ENCODE results near the gene PHLPP2.

PHLPP2 gene

DNA sequence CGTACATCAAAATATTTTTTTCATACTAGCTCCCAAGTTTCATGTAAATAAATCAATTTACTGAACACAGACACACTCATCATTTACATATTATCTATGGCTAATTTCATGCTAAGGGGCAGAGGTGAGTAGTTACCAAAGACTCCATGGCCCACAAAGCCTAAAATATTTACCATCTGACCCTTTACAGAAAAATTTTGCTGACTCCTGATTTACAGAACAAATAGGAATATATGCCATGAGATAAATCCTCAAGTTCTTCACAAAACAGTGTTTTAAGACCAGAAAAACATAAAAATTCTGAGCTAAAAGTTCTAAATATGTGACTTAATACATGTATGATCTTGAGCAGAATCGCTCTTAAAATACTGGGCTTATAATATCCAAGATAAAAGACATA is 36.6 kb upstream of the PHLPP2 start:
- H3K4me3 ChIP-seq (ENCODE audit: low read depth, low read length): no peak overlapping the region
- TF ChIP-seq, protein P1, sequence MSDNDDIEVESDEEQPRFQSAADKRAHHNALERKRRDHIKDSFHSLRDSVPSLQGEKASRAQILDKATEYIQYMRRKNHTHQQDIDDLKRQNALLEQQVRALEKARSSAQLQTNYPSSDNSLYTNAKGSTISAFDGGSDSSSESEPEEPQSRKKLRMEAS (IDR thresholded peaks at IDR 0.05; ENCODE audit: low read depth, low read length): no peak
- TF ChIP-seq POLR2A (IDR thresholded peaks at IDR 0.05; ENCODE audit: extremely low read depth, insufficient read length): no peak

DNA sequence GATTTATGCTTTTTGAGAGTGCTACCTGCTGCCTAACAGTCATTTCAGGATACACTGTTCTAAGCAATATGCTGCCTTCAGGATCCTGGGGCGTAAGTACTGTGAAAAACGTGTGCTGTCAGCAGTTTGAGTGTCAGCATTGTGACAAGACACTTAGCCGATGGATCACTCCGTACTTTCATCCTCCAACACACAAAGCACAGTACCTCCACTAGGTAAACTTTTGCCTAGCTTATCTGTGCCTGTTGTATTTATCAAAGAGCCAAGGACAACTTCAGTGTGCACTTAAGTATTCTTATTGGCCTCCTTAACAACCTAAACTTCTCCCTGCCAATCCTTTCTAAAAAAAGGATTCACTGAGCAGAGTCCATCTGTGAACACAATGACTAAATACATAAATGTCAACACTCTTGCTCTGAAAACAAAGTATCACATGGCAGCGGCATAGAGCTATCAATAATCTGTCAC is 33.8 kb upstream of the PHLPP2 start:
- H3K4me3 ChIP-seq (ENCODE audit: low read depth, low read length): no peak overlapping the region
- DNase-seq (ENCODE audit: low read depth): no peak
- TF ChIP-seq POLR2A (IDR thresholded peaks at IDR 0.05; ENCODE audit: extremely low read depth, insufficient read length): no peak
- TF ChIP-seq MYC (IDR thresholded peaks at IDR 0.05; ENCODE audit: low read depth, low read length): no peak
- TF ChIP-seq, protein P1 (IDR thresholded peaks at IDR 0.05; ENCODE audit: low read depth, low read length): no peak
- TF ChIP-seq, protein P2, sequence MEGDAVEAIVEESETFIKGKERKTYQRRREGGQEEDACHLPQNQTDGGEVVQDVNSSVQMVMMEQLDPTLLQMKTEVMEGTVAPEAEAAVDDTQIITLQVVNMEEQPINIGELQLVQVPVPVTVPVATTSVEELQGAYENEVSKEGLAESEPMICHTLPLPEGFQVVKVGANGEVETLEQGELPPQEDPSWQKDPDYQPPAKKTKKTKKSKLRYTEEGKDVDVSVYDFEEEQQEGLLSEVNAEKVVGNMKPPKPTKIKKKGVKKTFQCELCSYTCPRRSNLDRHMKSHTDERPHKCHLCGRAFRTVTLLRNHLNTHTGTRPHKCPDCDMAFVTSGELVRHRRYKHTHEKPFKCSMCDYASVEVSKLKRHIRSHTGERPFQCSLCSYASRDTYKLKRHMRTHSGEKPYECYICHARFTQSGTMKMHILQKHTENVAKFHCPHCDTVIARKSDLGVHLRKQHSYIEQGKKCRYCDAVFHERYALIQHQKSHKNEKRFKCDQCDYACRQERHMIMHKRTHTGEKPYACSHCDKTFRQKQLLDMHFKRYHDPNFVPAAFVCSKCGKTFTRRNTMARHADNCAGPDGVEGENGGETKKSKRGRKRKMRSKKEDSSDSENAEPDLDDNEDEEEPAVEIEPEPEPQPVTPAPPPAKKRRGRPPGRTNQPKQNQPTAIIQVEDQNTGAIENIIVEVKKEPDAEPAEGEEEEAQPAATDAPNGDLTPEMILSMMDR (IDR thresholded peaks at IDR 0.05; ENCODE audit: low read depth, low read length): no peak

More for the DNA sequence above, 36.6 kb upstream of the PHLPP2 start:
- no peak for DNase-seq (ENCODE audit: low read depth)

DNA sequence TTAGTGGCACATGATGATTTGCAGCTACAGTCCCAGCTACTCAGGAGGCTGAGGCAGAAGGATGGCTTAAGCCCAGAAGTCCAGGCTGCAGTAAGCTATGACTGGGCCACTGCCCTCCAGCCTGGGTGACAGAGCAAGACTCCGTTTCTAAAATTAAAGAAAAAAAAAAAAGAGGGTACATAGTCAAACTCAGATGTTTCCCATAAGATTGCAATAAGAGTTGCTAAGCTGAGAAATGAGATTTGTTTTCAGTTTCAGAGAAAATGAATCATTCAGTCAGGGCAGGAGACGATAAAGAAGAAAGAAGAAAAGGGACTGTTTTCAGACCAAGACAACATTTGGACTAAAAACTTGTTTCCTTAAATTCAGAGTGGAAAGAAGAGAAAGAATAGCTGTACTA is 30.2 kb upstream of the PHLPP2 start:
- TF ChIP-seq POLR2A (IDR thresholded peaks at IDR 0.05; ENCODE audit: extremely low read depth, insufficient read length) (no peak), MYC (IDR thresholded peaks at IDR 0.05; ENCODE audit: low read depth, low read length) (no peak)
- TF ChIP-seq, protein P1 (IDR thresholded peaks at IDR 0.05; ENCODE audit: low read depth, low read length): no peak
- TF ChIP-seq, protein P2 (IDR thresholded peaks at IDR 0.05; ENCODE audit: low read depth, low read length): no peak
- no peak overlapping the region for H3K4me3 ChIP-seq (ENCODE audit: low read depth, low read length)
- no peak for DNase-seq (ENCODE audit: low read depth)

DNA sequence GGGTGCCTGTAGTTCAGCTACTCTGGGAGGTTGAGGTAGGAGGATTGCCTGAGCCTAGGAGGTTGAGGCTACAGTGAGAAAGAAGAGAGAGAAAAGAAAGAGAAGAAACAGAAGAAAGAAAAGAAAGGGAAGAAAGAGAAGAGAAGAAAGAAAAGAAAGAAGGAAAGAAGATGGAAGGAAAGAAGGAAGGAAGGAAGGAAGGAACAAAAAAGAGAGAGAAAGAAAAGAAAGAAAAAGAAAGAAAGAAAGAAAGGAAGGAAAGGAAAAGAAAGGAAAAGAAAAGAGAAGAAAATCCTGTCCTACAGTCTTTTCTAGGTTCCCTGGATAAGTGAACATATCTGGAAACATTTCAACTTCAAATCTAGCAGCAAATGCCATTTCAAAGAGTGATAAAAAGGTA is 29.6 kb upstream of the PHLPP2 start:
- no peak for DNase-seq (ENCODE audit: low read depth)
- TF ChIP-seq, protein P1 (IDR thresholded peaks at IDR 0.05; ENCODE audit: low read depth, low read length): no peak
- no peak overlapping the region for H3K4me3 ChIP-seq (ENCODE audit: low read depth, low read length)

DNA sequence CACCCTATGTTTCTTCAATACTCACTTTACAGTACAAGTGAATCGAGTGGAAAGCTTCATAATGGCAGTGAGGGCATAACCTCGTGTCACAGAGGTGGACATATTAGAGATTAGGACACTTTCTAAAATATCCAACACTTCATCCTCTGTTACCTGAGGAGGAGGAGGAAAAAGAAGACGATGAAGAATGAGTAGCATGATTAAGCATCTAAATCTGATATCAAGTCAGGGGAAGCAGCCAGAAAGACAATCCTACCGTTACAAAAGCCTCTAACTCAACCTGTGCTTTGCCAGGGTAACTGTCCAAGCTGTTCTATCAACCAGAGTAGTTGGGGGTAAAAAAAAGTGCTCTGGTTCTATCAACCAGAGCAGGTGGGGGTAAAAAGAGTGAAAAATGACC is 23.7 kb upstream of the PHLPP2 start:
- TF ChIP-seq MYC (IDR thresholded peaks at IDR 0.05; ENCODE audit: low read depth, low read length) (no peak), POLR2A (IDR thresholded peaks at IDR 0.05; ENCODE audit: extremely low read depth, insufficient read length) (no peak)
- TF ChIP-seq, protein P2 (IDR thresholded peaks at IDR 0.05; ENCODE audit: low read depth, low read length): no peak
- TF ChIP-seq, protein P1 (IDR thresholded peaks at IDR 0.05; ENCODE audit: low read depth, low read length): no peak
- DNase-seq (ENCODE audit: low read depth): no peak
- H3K4me3 ChIP-seq (ENCODE audit: low read depth, low read length): no peak overlapping the region

DNA sequence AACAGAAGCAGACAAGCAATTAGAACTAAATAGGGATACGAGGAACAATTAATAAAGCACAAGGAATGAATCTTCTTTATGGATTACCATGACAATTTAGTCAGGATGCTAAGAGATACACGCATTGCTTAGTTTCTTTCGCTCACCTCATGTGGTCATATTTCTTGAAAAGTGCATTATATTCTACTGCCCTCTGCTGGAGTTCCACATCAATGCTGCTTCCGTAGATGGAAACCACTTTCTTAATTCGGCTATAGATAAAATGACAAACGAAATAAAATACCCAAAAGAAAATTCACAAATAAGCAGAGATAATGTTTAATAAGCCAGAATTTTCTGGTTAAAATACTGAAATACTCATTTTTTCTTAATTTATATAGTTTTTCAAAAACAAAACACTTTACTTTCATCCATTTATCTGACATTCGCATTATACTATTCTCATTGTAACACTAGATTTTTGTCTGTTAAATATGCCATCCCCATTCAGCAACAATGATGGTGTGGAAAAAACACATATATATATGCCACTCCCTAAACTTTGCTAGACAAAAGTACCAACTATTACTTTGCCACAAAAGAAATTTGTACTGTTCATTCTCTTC is 22.0 kb upstream of the PHLPP2 start:
- H3K4me3 ChIP-seq (ENCODE audit: low read depth, low read length): no peak overlapping the region
- peak; percentile 61 for DNase-seq (ENCODE audit: low read depth)
- TF ChIP-seq, protein P2 (IDR thresholded peaks at IDR 0.05; ENCODE audit: low read depth, low read length): peak; percentile 77
- no peak for TF ChIP-seq POLR2A (IDR thresholded peaks at IDR 0.05; ENCODE audit: extremely low read depth, insufficient read length)

DNA sequence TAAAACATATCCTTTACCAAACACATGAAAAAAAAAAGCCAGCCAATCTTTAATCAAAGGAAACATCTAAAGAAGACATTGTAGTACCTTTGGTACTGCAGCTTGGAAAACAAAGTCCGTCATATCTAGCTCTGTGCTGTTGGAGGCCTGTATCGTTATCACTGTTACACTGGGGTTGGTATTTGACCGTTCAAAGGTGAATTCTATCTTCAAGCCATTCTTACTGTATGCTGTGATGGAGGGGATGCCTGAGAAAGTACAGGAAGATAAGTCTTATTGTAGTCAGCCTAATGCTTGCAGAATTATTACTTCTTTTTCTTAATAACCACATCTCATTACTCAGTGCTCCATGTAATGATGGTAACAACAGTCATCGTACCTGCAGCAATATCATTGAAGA is 14.4 kb upstream of the PHLPP2 start:
- no peak overlapping the region for H3K4me3 ChIP-seq (ENCODE audit: low read depth, low read length)
- TF ChIP-seq POLR2A (IDR thresholded peaks at IDR 0.05; ENCODE audit: extremely low read depth, insufficient read length) (no peak), MYC (IDR thresholded peaks at IDR 0.05; ENCODE audit: low read depth, low read length) (no peak)
- TF ChIP-seq, protein P2 (IDR thresholded peaks at IDR 0.05; ENCODE audit: low read depth, low read length): no peak
- TF ChIP-seq, protein P1 (IDR thresholded peaks at IDR 0.05; ENCODE audit: low read depth, low read length): no peak
- no peak for DNase-seq (ENCODE audit: low read depth)
